ENCODE results near the gene SORCS3. TPM values are rescaled to one million over a fixed set of nuclear protein-coding genes. Genes with fewer than 3 reads are reported as not detected.

The SORCS3 gene
- total RNA-seq, 1 donor from 2014 or later = 0.25 TPM

DNA sequence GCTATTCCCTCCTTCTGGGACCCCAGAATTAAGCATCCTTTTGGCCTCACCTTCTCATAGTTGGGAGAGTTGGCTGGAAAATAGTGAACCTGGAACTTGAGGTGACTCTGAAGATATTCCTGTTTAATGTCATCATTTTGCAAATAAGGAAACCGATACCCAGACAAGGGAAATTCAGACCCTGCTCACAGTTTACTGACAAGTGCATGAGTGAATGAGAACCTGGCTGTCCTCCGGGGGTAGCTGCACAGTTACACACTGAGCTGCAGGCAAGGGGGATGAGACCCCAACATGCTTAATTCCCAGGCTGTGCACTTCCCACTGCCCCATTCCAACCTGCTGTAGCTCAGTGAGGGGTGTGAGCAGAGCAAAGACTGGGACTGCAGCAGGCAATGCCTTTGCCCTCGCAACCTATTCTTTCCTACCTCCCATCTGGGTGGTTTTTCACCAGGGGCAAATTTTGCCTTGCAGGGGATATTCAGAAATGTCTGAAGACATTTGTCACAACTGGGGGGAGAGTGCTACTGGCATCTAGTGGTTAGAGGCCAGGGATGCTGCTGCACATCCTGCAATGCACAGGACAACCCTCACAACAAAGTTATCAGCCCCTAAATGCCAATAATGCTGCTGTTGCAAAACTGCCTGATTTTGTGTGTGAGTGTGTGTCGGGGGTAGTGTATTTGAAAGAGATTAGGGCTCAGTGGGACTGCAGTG lies 136.2 kb downstream of the SORCS3 start:
- Histone ChIP-seq H3K27ac (no peak overlapping the region), H3K4me3 (no peak overlapping the region), H3K27me3 (no peaks in the 10 kb centered on the region), H3K36me3 (no peaks in the 10 kb centered on the region), H3K9me3 (no peaks in the 10 kb centered on the region), H3K4me1 (no peaks in the 10 kb centered on the region)
- no peak for DNase-seq (ENCODE audit: extremely low spot score in 2 of 2)
- intact Hi-C loops (cut with DNase I) = no loop called here
- TF ChIP-seq, protein P1, sequence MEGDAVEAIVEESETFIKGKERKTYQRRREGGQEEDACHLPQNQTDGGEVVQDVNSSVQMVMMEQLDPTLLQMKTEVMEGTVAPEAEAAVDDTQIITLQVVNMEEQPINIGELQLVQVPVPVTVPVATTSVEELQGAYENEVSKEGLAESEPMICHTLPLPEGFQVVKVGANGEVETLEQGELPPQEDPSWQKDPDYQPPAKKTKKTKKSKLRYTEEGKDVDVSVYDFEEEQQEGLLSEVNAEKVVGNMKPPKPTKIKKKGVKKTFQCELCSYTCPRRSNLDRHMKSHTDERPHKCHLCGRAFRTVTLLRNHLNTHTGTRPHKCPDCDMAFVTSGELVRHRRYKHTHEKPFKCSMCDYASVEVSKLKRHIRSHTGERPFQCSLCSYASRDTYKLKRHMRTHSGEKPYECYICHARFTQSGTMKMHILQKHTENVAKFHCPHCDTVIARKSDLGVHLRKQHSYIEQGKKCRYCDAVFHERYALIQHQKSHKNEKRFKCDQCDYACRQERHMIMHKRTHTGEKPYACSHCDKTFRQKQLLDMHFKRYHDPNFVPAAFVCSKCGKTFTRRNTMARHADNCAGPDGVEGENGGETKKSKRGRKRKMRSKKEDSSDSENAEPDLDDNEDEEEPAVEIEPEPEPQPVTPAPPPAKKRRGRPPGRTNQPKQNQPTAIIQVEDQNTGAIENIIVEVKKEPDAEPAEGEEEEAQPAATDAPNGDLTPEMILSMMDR (IDR thresholded peaks at IDR 0.05) = no peak
- TF ChIP-seq POLR2A (IDR thresholded peaks at IDR 0.05) (no peak), POLR2AphosphoS5 (IDR thresholded peaks at IDR 0.05; ENCODE audit: insufficient read depth in 1 of 2, low read depth in 1 of 2) (no peak)

DNA sequence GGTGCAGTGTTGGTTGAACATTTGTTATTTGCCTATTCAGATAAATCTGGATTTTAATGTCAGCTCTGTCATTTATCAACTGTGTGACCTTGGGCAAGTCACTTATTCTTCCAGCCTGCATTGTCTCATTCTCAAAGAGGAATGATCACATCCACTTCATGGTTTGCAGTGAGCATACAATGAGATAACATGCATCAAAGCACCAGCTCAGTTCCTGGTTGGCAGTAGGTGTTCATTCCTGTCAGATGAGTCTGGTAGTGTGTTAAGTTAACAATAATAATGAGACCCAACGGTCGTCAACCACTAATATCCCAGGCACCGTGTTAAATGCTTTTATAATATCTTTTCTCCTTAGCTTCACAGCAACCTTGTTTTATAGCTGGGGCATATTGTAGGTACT lies 137.3 kb downstream of the SORCS3 start:
- Histone ChIP-seq H3K4me3 (no peak overlapping the region), H3K4me1 (no peaks in the 10 kb centered on the region), H3K36me3 (no peaks in the 10 kb centered on the region), H3K27ac (no peak overlapping the region), H3K9me3 (no peaks in the 10 kb centered on the region), H3K27me3 (no peaks in the 10 kb centered on the region)
- intact Hi-C loops (cut with DNase I) = no loop called here
- no peak for DNase-seq (ENCODE audit: extremely low spot score in 2 of 2)
- no peak for TF ChIP-seq POLR2AphosphoS5 (IDR thresholded peaks at IDR 0.05; ENCODE audit: insufficient read depth in 1 of 2, low read depth in 1 of 2)
- TF ChIP-seq POLR2A (IDR thresholded peaks at IDR 0.05) = no peak
- TF ChIP-seq, protein P1 (IDR thresholded peaks at IDR 0.05) = no peak

DNA sequence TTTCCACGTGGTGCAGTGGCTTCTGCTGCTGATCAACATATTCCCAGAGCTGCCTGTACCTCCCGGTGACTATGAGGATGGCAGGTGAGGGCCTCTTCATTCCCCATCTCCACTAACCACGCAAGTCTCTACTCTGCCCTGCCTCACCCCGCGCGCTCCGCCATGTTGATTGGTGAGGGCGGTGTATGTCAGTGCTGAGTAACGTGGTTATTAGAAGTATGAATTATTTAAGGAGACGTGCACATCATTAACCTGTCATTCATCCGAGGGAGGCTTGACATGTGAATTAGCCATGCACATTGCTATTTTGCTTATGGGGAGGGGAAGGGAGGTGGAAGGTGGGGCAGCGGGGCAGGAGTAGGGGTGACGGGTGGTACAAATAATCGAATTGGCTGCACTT lies 138.6 kb downstream of the SORCS3 start:
- H3K27me3 ChIP-seq = no peaks in the 10 kb centered on the region
- no peak for DNase-seq (ENCODE audit: extremely low spot score in 2 of 2)
- no peak overlapping the region for H3K4me3 ChIP-seq
- H3K27ac ChIP-seq = no peak overlapping the region
- TF ChIP-seq POLR2AphosphoS5 (IDR thresholded peaks at IDR 0.05; ENCODE audit: insufficient read depth in 1 of 2, low read depth in 1 of 2) (no peak), POLR2A (IDR thresholded peaks at IDR 0.05) (no peak)
- TF ChIP-seq, protein P1 (IDR thresholded peaks at IDR 0.05) = no peak
- no peaks in the 10 kb centered on the region for H3K4me1 ChIP-seq
- no peaks in the 10 kb centered on the region for H3K9me3 ChIP-seq
- H3K36me3 ChIP-seq = no peaks in the 10 kb centered on the region
- intact Hi-C loops (cut with DNase I) = no loop called here

DNA sequence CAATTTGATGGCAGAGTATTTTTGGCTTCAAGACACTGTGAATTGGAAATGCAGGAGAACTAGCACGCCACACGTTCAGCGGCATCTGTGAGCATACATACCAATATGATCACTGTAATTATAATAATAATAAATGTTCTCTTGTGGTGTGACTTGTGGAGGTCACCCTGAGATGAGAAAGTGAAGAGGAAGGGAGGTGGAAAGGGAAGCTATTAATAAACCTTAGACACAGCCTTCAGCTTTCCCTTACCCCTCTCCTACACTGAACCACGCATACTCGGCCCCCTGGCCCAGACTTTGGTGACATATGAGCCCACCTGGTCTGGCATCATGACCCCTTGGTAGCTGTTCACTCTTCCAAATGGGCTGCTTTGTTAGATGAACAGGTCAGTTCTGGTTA lies 139.1 kb downstream of the SORCS3 start:
- no peak overlapping the region for H3K27ac ChIP-seq
- no peak for DNase-seq (ENCODE audit: extremely low spot score in 2 of 2)
- H3K27me3 ChIP-seq = no peaks in the 10 kb centered on the region
- no peaks in the 10 kb centered on the region for H3K36me3 ChIP-seq
- no peaks in the 10 kb centered on the region for H3K9me3 ChIP-seq
- TF ChIP-seq POLR2A (IDR thresholded peaks at IDR 0.05) (no peak), POLR2AphosphoS5 (IDR thresholded peaks at IDR 0.05; ENCODE audit: insufficient read depth in 1 of 2, low read depth in 1 of 2) (no peak)
- TF ChIP-seq, protein P1 (IDR thresholded peaks at IDR 0.05) = no peak
- no peak overlapping the region for H3K4me3 ChIP-seq
- intact Hi-C loops (cut with DNase I) = no loop called here
- H3K4me1 ChIP-seq = no peaks in the 10 kb centered on the region

DNA sequence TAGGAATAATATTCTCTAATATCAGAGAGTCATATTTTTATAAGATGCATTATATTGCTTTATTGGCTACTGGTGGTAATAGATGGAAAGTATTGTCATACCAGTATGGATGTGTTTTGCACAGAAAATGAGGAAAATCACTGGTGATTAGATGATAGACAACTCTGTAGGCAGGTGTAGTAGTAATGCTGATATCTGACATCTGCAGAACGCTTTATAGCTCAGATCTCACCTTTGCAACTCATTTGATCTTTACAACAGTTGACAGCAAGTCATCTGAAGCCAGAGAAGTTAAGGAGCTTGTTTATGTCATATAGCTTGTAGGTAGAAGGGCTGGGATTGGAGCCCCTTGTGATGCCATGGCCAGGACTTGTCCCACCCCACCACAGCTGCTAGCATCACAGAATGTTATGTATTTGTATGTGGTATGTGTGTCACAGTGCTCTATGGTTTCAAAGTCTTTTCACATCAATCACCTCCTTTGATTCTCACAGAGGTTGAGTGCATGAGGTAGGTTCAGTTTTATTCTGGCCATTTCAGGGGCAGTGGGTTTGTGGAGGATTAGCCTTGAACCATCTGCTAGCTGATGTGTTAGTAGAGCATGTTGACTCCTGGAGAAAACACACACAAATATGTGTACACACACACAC lies 140.0 kb downstream of the SORCS3 start:
- TF ChIP-seq POLR2AphosphoS5 (IDR thresholded peaks at IDR 0.05; ENCODE audit: insufficient read depth in 1 of 2, low read depth in 1 of 2) = no peak
- TF ChIP-seq POLR2A (IDR thresholded peaks at IDR 0.05) = no peak
- TF ChIP-seq, protein P1 (IDR thresholded peaks at IDR 0.05) = no peak
- no peak overlapping the region for H3K27ac ChIP-seq
- intact Hi-C loops (cut with DNase I) = no loop called here
- H3K4me1 ChIP-seq = no peaks in the 10 kb centered on the region
- H3K36me3 ChIP-seq = no peaks in the 10 kb centered on the region
- no peaks in the 10 kb centered on the region for H3K9me3 ChIP-seq
- H3K4me3 ChIP-seq = no peak overlapping the region
- no peaks in the 10 kb centered on the region for H3K27me3 ChIP-seq
- DNase-seq (ENCODE audit: extremely low spot score in 2 of 2) = no peak
